Psoas muscle (tissue), 8 donors: ENCODE results near the gene ELAVL3. TPM values are rescaled to one million over a fixed set of nuclear protein-coding genes. Genes with fewer than 3 reads are reported as not detected.
"Not testable (repeated sequence)": the region's sequence is repeated elsewhere in the genome, so short reads cannot be mapped to it uniquely, and the experiment has no call there.

ENCODE experiments used
- ATAC-seq, 4 donors: fragments of 200-7000 bp; cut with Tn5 transposase; one replicate each; pipeline ENCODE4 v1.9.1; 2020; ENCODE audit warnings: moderate library complexity in 3 of 4, mild to moderate bottlenecking in 2 of 4
- DNase-seq, 2 donors: peaks; one replicate each; pipeline ENCODE4 v3.0.0-alpha.2; 2020
- H3K27ac ChIP-seq: fragments of 200-600 bp; one replicate; pipeline ENCODE4 v1.8.0; 2022
- H3K27me3 ChIP-seq, 3 donors: fragments of 200-600 bp in 1 of 3; one replicate each; pipeline versions ENCODE4 v1.6.1 to v1.8.0; 2013 to 2022; ENCODE audit warnings: low read length in 2 of 3, mild to moderate bottlenecking in 2 of 3, moderate library complexity in 1 of 3; ENCODE audit not compliant: insufficient read depth in 3 of 3
- H3K36me3 ChIP-seq, 2 donors: fragments of 200-600 bp in 1 of 2; one replicate each; pipeline versions ENCODE4 v1.6.1 to v1.8.0; 2013 to 2022; ENCODE audit warnings: low read depth in 1 of 2, mild to moderate bottlenecking in 1 of 2, moderate library complexity in 1 of 2; ENCODE audit not compliant: insufficient read depth in 1 of 2
- H3K4me1 ChIP-seq: fragments of 200-600 bp; one replicate; pipeline ENCODE4 v1.8.0; 2022
- H3K4me3 ChIP-seq: fragments of 200-600 bp; one replicate; pipeline ENCODE4 v1.8.0; 2022; ENCODE audit warnings: mild to moderate bottlenecking
- H3K9me3 ChIP-seq: fragments of 200-600 bp; one replicate; pipeline ENCODE4 v1.8.0; 2022
- WGBS, 3 donors: extraction: QIAGEN DNeasy Blood & Tissue Kit; methylation state at CpG; one replicate each; pipeline versions ENCODE4 v1.1.6 to v1.1.7; 2013; 5-methylcytosine and 5-hydroxymethylcytosine counted together
- intact Hi-C, 2 donors: fragments of 100-400 bp; cut with DNase I; formaldehyde crosslinking; loops; one replicate each; pipeline versions ENCODE4 v1.11.0 to v1.14.2; 2022
- polyA plus RNA-seq, 3 donors: library from polyadenylated mRNA; stranded (reverse); fragments of 200-250 nt; gene quantifications; one replicate each; pipeline ENCODE4 v1.2.3, GENCODE V29; 2013
- total RNA-seq, 4 donors: library from RNA; stranded (reverse); fragmentation: NEBNext Ultra II Directional in 2 of 4; extraction: Animal tissue kit (Norgen Biotek cat#: 25700) in 2 of 4; gene quantifications; one replicate each; pipeline versions ENCODE4 v1.2.1 to v1.2.4, GENCODE V29; 2021 to 2023
- TF ChIP-seq, protein P1 (sequence below): fragments of 200-600 bp; IDR thresholded peaks from one replicate; pipeline ENCODE4 v1.8.0; 2022; ENCODE audit warnings: antibody characterized with exemption
- donor health status: healthy with polysubstance abuse.
- donor health status: DM: no; HTN: no; CAD: no; lungs with moderate emphysema.
- donor health status: Bipolar disorder and iron deficiency.
- donor health status: healthy.
- donor health status: DM: yes; HTN: yes; CAD: no.
- donor health status: DM: no; HTN: no; CAD: no.
- donor health status: DM: no; HTN: no; CAD: no.
- donor health status: DM: yes; HTN: yes; CAD: no.

ELAVL3 gene
- total and polyA plus RNA-seq, 7 donors, result 0.03 TPM; not detected in 6

DNA sequence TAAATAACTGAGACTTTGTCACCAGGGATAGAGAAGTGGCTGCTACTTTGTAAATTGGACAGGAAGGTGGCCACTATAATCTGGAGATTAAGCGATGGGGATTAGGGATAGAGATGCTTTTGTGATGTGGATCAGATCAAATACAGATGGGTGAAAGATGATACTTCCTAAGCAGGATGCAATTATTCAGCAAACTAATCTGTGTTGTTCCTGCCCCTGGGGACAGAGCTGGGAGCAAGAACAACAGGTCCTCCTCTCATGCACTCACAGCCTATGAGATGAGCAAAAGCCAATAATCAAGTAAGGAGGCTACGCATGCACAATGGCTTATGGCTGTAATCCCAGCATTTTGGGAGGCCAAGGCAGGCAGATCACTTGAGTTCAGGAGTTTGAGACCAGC is 66.3 kb downstream of the ELAVL3 start:
- H3K27ac ChIP-seq, result no peak overlapping the region
- WGBS, 3 donors, result 64 to 66% (median 66%) methylated on average over 2 of the region's 2 CpGs
- no peaks in the 10 kb centered on the region for H3K36me3 ChIP-seq
- ATAC-seq (no peak), DNase-seq (no peak)
- H3K4me1 ChIP-seq, result no peaks in the 10 kb centered on the region
- peaks cover 0 to 33% (median 7%) of the 10 kb centered on the region in 3 donors for H3K27me3 ChIP-seq
- TF ChIP-seq, protein P1, sequence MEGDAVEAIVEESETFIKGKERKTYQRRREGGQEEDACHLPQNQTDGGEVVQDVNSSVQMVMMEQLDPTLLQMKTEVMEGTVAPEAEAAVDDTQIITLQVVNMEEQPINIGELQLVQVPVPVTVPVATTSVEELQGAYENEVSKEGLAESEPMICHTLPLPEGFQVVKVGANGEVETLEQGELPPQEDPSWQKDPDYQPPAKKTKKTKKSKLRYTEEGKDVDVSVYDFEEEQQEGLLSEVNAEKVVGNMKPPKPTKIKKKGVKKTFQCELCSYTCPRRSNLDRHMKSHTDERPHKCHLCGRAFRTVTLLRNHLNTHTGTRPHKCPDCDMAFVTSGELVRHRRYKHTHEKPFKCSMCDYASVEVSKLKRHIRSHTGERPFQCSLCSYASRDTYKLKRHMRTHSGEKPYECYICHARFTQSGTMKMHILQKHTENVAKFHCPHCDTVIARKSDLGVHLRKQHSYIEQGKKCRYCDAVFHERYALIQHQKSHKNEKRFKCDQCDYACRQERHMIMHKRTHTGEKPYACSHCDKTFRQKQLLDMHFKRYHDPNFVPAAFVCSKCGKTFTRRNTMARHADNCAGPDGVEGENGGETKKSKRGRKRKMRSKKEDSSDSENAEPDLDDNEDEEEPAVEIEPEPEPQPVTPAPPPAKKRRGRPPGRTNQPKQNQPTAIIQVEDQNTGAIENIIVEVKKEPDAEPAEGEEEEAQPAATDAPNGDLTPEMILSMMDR, result no peak
- intact Hi-C loops, result no loop called here
- no peak overlapping the region for H3K4me3 ChIP-seq
- H3K9me3 ChIP-seq, result no peaks in the 10 kb centered on the region

DNA sequence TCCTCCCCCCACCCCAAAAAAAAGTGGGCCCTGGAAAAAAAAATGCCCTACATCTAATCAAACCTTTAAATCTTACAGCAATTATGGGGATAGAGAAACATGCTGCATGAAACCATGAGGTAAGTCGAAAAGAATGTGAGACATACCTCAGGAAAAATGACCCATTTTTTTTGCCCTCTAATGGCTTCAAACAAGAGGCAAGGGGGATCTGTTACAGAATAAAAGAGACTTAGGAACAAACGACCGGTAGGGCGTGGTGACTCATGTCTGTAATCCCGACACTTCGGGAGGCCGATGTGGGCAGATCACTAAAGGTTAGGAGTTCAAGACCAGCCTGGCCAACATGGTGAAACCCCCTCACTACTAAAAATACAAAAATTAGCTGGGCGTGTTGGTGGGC is 70.2 kb downstream of the ELAVL3 start:
- H3K27me3 ChIP-seq, result peaks cover 0 to 18% (median 3%) of the 10 kb centered on the region in 3 donors
- H3K4me1 ChIP-seq, result no peaks in the 10 kb centered on the region
- no peak for DNase-seq
- H3K27ac ChIP-seq, result no peak overlapping the region
- H3K36me3 ChIP-seq, result no peaks in the 10 kb centered on the region
- 43 to 46% (median 43%) methylated on average over 8 of the region's 8 CpGs for WGBS, 3 donors
- TF ChIP-seq, protein P1, result no peak
- no peak for ATAC-seq
- H3K4me3 ChIP-seq, result no peak overlapping the region
- H3K9me3 ChIP-seq, result no peaks in the 10 kb centered on the region
- intact Hi-C loops, result no loop called here

DNA sequence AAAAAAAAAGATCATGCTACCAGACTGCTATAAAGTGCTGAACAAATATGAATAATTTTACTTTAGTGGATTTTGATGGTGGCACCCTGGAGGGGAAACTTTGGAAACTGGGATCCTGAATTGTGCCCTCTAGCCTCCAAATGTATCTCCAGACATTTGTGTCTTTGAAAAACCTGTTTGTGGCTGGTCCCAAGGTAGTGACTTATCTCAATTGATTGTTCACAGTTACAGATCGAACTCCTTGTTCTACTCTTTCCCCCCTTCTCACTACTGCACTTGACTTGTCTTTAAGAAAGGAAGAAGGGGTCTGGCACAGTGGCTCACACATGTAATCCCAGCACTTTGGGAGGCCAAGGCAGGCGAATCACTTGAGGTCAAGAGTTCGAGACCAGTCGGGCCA is 72.3 kb downstream of the ELAVL3 start:
- H3K27me3 ChIP-seq, result peaks cover 0 to 18% (median 3%) of the 10 kb centered on the region in 3 donors
- no peaks in the 10 kb centered on the region for H3K4me1 ChIP-seq
- WGBS, 3 donors, result 75 to 78% (median 77%) methylated on average over 4 of the region's 4 CpGs
- H3K4me3 ChIP-seq, result no peak overlapping the region
- no peak for ATAC-seq
- H3K36me3 ChIP-seq, result no peaks in the 10 kb centered on the region
- H3K27ac ChIP-seq, result no peak overlapping the region
- no peak for DNase-seq
- intact Hi-C loops, result no loop called here
- TF ChIP-seq, protein P1, result no peak
- H3K9me3 ChIP-seq, result no peaks in the 10 kb centered on the region

DNA sequence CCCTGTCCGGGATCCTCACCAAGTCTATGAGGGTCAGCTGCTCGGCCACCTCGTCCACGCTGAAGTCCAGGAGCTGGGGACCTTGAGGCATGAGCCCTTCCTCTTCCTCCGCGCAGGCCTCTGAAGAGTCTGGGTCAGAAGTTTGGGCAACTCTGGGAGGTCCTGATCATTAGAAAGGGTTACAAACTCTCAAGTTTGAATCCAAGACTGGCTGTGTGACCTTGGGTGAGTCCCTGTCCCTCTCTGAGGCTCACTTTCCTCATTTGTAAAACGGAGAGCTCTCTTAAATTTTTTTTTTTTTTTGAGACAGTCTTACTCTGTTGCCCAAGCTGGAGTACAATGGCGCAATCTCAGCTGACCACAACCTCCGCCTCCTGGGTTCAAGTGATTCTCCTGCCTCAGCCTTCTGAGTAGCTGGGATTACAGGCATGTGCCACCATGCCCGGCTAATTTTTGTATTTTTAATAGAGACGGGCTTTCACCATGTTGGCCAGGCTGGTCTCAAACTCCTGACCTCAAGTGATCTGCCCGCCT is 74.1 kb downstream of the ELAVL3 start:
- H3K9me3 ChIP-seq, H3K36me3 ChIP-seq, H3K27ac ChIP-seq, ATAC-seq, DNase-seq, H3K4me1 ChIP-seq, H3K4me3 ChIP-seq, intact Hi-C loops: not testable (repeated sequence)
- peaks cover 0 to 18% (median 3%) of the 10 kb centered on the region in 3 donors for H3K27me3 ChIP-seq
- 74 to 81% (median 75%) methylated on average over 12 of the region's 12 CpGs for whole genome bisulfite sequencing, 3 donors

DNA sequence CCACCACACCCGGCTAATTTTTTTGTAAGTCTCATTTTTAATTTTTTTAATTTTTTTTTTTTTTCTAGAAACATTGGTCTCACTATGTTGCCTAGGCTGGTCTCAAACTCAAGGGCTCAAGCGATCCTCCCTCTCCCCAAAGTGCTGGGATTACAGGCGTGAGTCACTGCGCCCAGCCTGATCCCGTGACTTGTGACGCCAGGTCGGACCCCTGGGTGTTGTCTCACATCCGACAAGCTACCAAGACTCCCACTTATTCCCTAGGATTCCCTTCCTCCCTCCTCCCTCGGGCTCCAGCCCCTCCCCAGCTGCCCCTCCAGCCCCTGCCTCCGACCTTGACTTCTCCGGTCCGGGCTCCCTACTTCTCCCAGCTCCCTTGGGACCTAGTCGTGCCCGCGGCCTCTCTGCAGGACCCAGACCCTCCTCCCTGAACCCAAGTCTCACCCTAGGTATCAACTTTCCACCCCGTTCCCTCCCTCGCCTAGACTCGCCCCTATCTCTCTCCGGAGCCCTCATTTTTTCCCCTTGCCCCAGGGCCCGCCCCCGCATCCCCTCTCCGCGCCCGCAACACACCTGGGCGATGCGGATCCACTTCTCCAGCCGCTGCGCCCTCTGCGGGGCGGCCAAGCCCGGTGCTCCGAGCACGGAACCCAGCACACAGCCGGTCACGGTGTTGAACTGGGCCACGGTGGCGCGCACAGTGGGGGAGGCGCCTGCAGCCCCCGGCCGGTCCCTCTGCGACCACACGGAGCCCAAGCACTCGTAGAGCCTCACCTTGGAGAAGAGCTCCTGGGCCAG is 74.8 kb downstream of the ELAVL3 start:
- H3K27ac ChIP-seq, result no peak overlapping the region
- TF ChIP-seq, protein P1, result no peak
- no peaks in the 10 kb centered on the region for H3K4me1 ChIP-seq
- WGBS, 3 donors, result 23 to 39% (median 35%) methylated on average over 44 of the region's 44 CpGs
- DNase-seq (no peak), ATAC-seq (no peak)
- H3K4me3 ChIP-seq, result no peak overlapping the region
- H3K9me3 ChIP-seq, result no peaks in the 10 kb centered on the region
- no peaks in the 10 kb centered on the region for H3K36me3 ChIP-seq
- intact Hi-C loops, result no loop called here
- peaks cover 0 to 18% (median 3%) of the 10 kb centered on the region in 3 donors for H3K27me3 ChIP-seq
